Motor neuron (in vitro differentiated cells): ENCODE measurements around the gene SYT2. TPM values are rescaled to one million over a fixed set of nuclear protein-coding genes. Genes with fewer than 3 reads are reported as not detected.
"Not testable (repeated sequence)": the region's sequence is repeated elsewhere in the genome, so short reads cannot be mapped to it uniquely, and the experiment has no call there.

Experiments
- ATAC-seq, 8 experiments: fragments of 200-7000 bp; cut with Tn5 transposase; replicated peaks in 6 of 8; 2 replicates each; pipeline ENCODE4 v1.8.0; 2021; ENCODE audit warnings: mild to moderate bottlenecking in 8 of 8, moderate library complexity in 8 of 8
- H3K27ac ChIP-seq, 2 donors: fragments of 250-450 bp; sonication (Bioruptor Pico); 2 replicates each; pipeline ENCODE4 v1.9.0; 2021; ENCODE audit warnings: antibody characterized with exemption in 2 of 2, mild to moderate bottlenecking in 2 of 2, moderate library complexity in 1 of 2
- H3K4me1 ChIP-seq, 2 donors: fragments of 250-450 bp; sonication (Bioruptor Pico); replicated peaks in 1 of 2; 2 replicates each; pipeline ENCODE4 v1.6.1; 2021; ENCODE audit warnings: antibody characterized with exemption in 2 of 2, mild to moderate bottlenecking in 2 of 2, moderate library complexity in 1 of 2
- H3K4me3 ChIP-seq, 5 donors: fragments of 250-450 bp; sonication (Bioruptor Pico); 2 replicates each; pipeline ENCODE4 v1.9.0; 2021; ENCODE audit warnings: antibody characterized with exemption in 5 of 5, mild to moderate bottlenecking in 5 of 5, moderate library complexity in 4 of 5
- WGBS, 10 experiments: fragments of 450-650 bp; shearing (Covaris generic); methylation state at CpG; one replicate each; pipeline ENCODE4 v1.0.0; 2022; 5-methylcytosine and 5-hydroxymethylcytosine counted together
- in situ Hi-C, 9 experiments: fragments of 400-800 bp; cut with MboI; loops; one replicate each; pipeline ENCODE4 v1.15.0; 2021; ENCODE audit warnings: low sequenced_read_pairs in 9 of 9, low pct_unique_long_range_greater_than_20kb in 2 of 9; ENCODE audit not compliant: unreplicated experiment in 9 of 9
- total RNA-seq, 8 experiments: library from RNA; unstranded; fragments of 300-600 nt; gene quantifications; 2 replicates each; pipeline versions ENCODE4 v1.2.3 to v1.2.4, GENCODE V29; 2022

SYT2 gene
- total RNA-seq, 8 experiments from 2014 or later: 0.29 to 23.5 (median 5.5) TPM

- WGBS, 10 experiments: 60 to 96% (median 89%) methylated on average over 1 to 3 of the region's 3 CpGs; no CpG with 5 or more reads in 4 of the 10 experiments
- no peak overlapping the region for H3K27ac ChIP-seq
- no peaks in the 10 kb centered on the region for H3K4me1 ChIP-seq
- peak in 3 of 8 experiments; percentile 27 to 45 (median 30) for ATAC-seq
- H3K4me3 ChIP-seq: no peak overlapping the region
- in situ Hi-C loops: no loop called here
These were observed 158.6 kb downstream of the SYT2 start for GRCh38 chr1:202551683-202552082.

- ATAC-seq, H3K4me3 ChIP-seq, H3K27ac ChIP-seq, in situ Hi-C loops, H3K4me1 ChIP-seq: not testable (repeated sequence)
- 67 to 100% (median 80%) methylated on average over 1 of the region's 1 CpG; no CpG with 5 or more reads in 7 of the 10 experiments for WGBS, 10 experiments
These were observed 160.2 kb downstream of the SYT2 start for GRCh38 chr1:202550088-202550487.

DNA sequence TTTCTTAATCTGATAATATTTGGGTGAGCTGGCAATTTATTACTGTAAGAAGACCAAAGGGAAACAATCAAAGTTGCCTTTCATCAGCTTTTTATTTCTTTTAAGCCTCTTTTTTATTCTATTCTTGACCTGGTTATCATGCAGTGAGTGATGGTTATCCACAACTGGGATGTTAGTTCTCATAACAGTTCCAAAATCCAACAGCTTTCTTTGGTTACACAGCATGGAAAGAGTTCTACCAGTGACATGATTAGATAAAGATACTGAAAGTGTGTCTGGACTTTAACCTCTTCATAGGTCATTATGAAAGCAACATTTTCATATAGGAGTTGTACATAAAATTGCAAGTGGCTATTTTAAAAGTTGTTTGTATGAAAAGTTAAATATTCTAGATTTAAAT, 163.0 kb downstream of the SYT2 start:
- H3K4me1 ChIP-seq: peaks cover 0 to 12% of the 10 kb centered on the region in 2 donors
- no peak overlapping the region for H3K4me3 ChIP-seq
- no peak for ATAC-seq
- H3K27ac ChIP-seq: no peak overlapping the region
- in situ Hi-C loops: no loop called here

GRCh38 chr1:202546796-202547195, 163.5 kb downstream of the SYT2 start:
- peaks cover 0 to 12% of the 10 kb centered on the region in 2 donors for H3K4me1 ChIP-seq
- WGBS, 10 experiments: 50 to 100% (median 83%) methylated on average over 1 to 3 of the region's 3 CpGs; no CpG with 5 or more reads in 1 of the 10 experiments
- H3K27ac ChIP-seq, ATAC-seq, H3K4me3 ChIP-seq, in situ Hi-C loops: not testable (repeated sequence)

GRCh38 chr1:202546377-202546776, 163.9 kb downstream of the SYT2 start:
- peak in 1 of 8 experiments; percentile 10 for ATAC-seq
- in situ Hi-C loops, H3K4me3 ChIP-seq, H3K27ac ChIP-seq: not testable (repeated sequence)
- 35 to 100% (median 94%) methylated on average over 1 to 3 of the region's 3 CpGs; no CpG with 5 or more reads in 3 of the 10 experiments for WGBS, 10 experiments
- H3K4me1 ChIP-seq: peaks cover 0 to 12% of the 10 kb centered on the region in 2 donors

- H3K27ac ChIP-seq, in situ Hi-C loops, ATAC-seq, H3K4me3 ChIP-seq: not testable (repeated sequence)
- peaks cover 0 to 12% of the 10 kb centered on the region in 2 donors for H3K4me1 ChIP-seq
- 50 to 97% (median 83%) methylated on average over 2 to 3 of the region's 3 CpGs for WGBS, 10 experiments
These were observed 164.5 kb downstream of the SYT2 start for GRCh38 chr1:202545647-202546303.

GRCh38 chr1:202544766-202545449, 165.3 kb downstream of the SYT2 start:
- in situ Hi-C loops, H3K27ac ChIP-seq, H3K4me3 ChIP-seq: not testable (repeated sequence)
- peaks cover 0 to 12% of the 10 kb centered on the region in 2 donors for H3K4me1 ChIP-seq
- ATAC-seq: peak in 1 of 8 experiments; percentile 30
- 29 to 83% (median 55%) methylated on average over 1 to 5 of the region's 6 CpGs; no CpG with 5 or more reads in 3 of the 10 experiments for WGBS, 10 experiments

- ATAC-seq, H3K4me3 ChIP-seq, in situ Hi-C loops, H3K27ac ChIP-seq: not testable (repeated sequence)
- H3K4me1 ChIP-seq: peaks cover 6 to 12% of the 10 kb centered on the region in 2 donors
- WGBS, 10 experiments: 11 to 100% (median 92%) methylated on average over 1 to 11 of the region's 11 CpGs; no CpG with 5 or more reads in 1 of the 10 experiments
These were observed 166.7 kb downstream of the SYT2 start for GRCh38 chr1:202543537-202543936.

DNA sequence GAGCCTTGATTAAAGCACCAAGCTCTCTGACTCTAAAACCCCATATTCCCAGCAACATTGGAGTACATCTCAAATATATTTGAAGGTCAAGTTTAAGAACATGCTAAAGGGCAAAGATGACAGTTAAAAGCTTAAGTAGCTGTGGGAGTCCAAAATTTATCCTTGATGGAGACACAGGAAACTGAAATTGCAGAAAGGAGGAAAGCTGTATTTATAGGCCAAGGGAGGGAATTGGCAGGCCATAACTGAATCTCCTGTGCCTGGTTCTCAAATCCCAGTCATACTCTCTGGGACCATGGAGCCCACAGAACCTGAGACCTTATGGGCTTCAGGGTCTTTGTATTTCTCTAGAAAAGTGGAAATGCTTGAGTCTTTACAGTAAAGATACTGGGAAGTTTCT, 167.8 kb downstream of the SYT2 start:
- H3K4me3 ChIP-seq, in situ Hi-C loops, H3K27ac ChIP-seq, ATAC-seq: not testable (repeated sequence)
- peaks cover 6 to 12% of the 10 kb centered on the region in 2 donors for H3K4me1 ChIP-seq

DNA sequence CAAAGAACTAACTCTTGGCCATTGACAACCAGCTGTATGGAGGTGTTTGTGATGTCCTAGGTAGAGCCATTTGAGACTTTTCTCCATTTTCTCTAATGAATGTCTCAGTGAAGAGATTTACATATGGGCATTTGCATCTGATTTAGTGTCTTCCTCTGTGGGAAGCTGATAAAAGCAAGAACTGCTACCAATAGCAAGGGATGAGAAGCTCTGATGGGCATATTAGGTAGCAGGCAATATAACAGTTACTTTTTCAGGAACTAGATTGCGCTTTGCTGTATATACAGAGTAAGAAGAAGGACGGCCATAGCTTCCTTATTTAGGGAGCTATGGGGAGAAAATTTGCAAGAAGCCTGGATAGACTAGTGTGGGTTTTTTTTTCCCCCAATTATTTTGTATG, 169.4 kb downstream of the SYT2 start:
- in situ Hi-C loops, H3K4me3 ChIP-seq, H3K27ac ChIP-seq: not testable (repeated sequence)
- peak in 3 of 8 experiments; percentile 7 to 27 (median 22) for ATAC-seq
- peaks cover 6 to 12% of the 10 kb centered on the region in 2 donors for H3K4me1 ChIP-seq
- 20 to 95% (median 83%) methylated on average over 1 to 2 of the region's 2 CpGs; no CpG with 5 or more reads in 7 of the 10 experiments for WGBS, 10 experiments

Other genes with a start within 250 kb of the SYT2 start
- 100 to 1,000 TPM in 5 of 8 experiments, 10 to 100 TPM in 3; 49.0 to 191 (median 166) TPM for gene KDM5B, start 98.0 kb upstream of the SYT2 start, total RNA-seq
- 10 to 100 TPM in 1 of 8 experiments, 1 to 10 TPM in 7; 1.1 to 15.1 (median 4.4) TPM for gene PCAT6, start 100.5 kb upstream of the SYT2 start, total RNA-seq
- 10 to 100 TPM in 6 of 8 experiments, 1 to 10 TPM in 2; 8.1 to 16.3 (median 10.8) TPM for gene RABIF, start 178.7 kb upstream of the SYT2 start, total RNA-seq
- gene KLHL12, start 216.8 kb upstream of the SYT2 start, total RNA-seq: 10 to 100 TPM; 16.4 to 42.5 (median 31.9) TPM
- gene ADIPOR1, start 247.9 kb upstream of the SYT2 start, total RNA-seq: 10 to 100 TPM; 59.0 to 91.2 (median 67.8) TPM